H1 (cell line): ENCODE measurements around the gene CDC42EP4. TPM values are rescaled to one million over a fixed set of nuclear protein-coding genes. Genes with fewer than 3 reads are reported as not detected.

Experiments
- JUN ChIP-seq: IDR thresholded peaks from 2 replicates; pipeline ENCODE4 v1.6.1; 2011; ENCODE audit warnings: low read depth, mild to moderate bottlenecking, improper control_type of control experiment, low read length
- KDM4A ChIP-seq: IDR thresholded peaks from one replicate; pipeline ENCODE4 v1.7.1; 2012; ENCODE audit warnings: low read depth, mild to moderate bottlenecking, moderate library complexity, low read length, inconsistent platforms; ENCODE audit not compliant: severe bottlenecking
- POLR2A ChIP-seq, 2 experiments: IDR thresholded peaks; 1 replicate in 1 of 2; 2 replicates in 1 of 2; pipeline ENCODE4 v1.6.1; 2011; ENCODE audit warnings: low read depth in 2 of 2, low read length in 2 of 2, mild to moderate bottlenecking in 2 of 2; ENCODE audit errors: control extremely low read depth in 1 of 2
- SP2 ChIP-seq: IDR thresholded peaks from 2 replicates; pipeline ENCODE4 v1.6.1; 2012; ENCODE audit warnings: mild to moderate bottlenecking, low read length, inconsistent platforms
- SP4 ChIP-seq: IDR thresholded peaks from 2 replicates; pipeline ENCODE4 v1.6.1; 2012; ENCODE audit warnings: low read length, inconsistent platforms
- ZNF274 ChIP-seq: IDR thresholded peaks from 2 replicates; pipeline ENCODE4 v1.7.0; 2012; ENCODE audit warnings: low read length, borderline replicate concordance; ENCODE audit errors: extremely low read depth
- polyA plus RNA-seq, 7 experiments: library from polyadenylated mRNA; depleted of rRNA in 3 of 7; stranded (reverse) in 5 of 7; unstranded in 2 of 7; fragments of >200 nt in 5 of 7; fragments of 200-250 nt in 2 of 7; gene quantifications; 1 replicate in 5 of 7; 2 replicates in 1 of 7; 4 replicates in 1 of 7; pipeline versions ENCODE4 v1.2.1 to v1.2.3, GENCODE V29; 2011 to 2013; ENCODE audit warnings: missing spikeins in 2 of 7, mixed read lengths in 2 of 7
- total RNA-seq: library from RNA; stranded (reverse); fragmentation: NEBNext Ultra II Directional; extraction: Animal tissue kit (Norgen Biotek cat#: 25700); gene quantifications from 2 replicates; pipeline ENCODE4 v1.2.1, GENCODE V29; 2021

The CDC42EP4 gene
- total and polyA plus RNA-seq, 2 of the 8 experiments (the other 6 are each of a cell fraction or from before 2014, with no cell fraction given): 8.8 to 12.6 TPM

DNA sequence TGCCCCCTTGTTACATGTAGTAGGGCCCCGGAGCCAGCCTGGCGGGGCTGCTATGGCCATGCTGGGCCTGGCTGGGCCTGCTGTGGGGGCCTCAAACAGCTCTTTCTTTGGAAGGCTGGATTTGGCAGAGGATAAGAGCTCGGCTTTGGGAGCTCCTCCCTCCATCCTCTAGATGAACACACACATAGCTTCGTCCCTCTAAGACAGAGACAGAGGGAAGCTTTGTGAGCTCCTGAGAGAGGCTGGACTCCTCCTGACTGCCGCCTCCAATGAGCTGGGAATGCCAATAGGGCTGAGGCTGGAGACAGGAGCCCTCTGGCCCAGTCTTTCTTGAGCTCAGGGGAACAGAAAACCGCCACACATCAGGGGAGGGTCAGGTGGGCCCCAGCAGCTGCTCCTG, 37.3 kb upstream of the CDC42EP4 start (continued):
- no peak for TF ChIP-seq KDM4A
- TF ChIP-seq SP4: no peak
- TF ChIP-seq SP2: no peak
- no peak for TF ChIP-seq ZNF274
- TF ChIP-seq JUN: no peak
- no peak for TF ChIP-seq POLR2A (IDR thresholded peaks at IDR 0.05; ENCODE audit: control extremely low read depth in 1 of 2, low read depth in 2 of 2, low read length in 2 of 2)
- TF ChIP-seq, all 59 proteins: peak for 0
